ENCODE results near the gene ADARB2.

Gene ADARB2

DNA sequence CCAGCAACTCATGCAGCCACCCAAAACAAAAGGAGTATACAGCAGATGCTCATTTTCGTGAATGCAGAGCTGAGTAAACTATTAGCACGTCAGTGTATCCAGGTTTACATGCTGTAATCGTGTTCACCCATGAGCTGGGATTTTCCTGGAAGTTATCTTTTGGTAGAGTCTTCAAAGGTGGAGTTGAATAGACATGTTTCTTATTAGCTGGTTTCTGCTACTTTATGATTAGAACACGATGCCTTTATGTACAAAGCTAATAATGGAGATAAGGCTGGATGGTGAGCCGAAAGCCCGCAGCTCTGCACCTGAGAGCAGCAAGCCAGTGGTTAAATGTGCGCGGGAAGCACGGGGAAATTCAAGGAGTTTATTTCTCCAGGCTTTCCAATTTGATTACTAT is 123.8 kb downstream of the ADARB2 start:
- TF ChIP-seq, protein P1, sequence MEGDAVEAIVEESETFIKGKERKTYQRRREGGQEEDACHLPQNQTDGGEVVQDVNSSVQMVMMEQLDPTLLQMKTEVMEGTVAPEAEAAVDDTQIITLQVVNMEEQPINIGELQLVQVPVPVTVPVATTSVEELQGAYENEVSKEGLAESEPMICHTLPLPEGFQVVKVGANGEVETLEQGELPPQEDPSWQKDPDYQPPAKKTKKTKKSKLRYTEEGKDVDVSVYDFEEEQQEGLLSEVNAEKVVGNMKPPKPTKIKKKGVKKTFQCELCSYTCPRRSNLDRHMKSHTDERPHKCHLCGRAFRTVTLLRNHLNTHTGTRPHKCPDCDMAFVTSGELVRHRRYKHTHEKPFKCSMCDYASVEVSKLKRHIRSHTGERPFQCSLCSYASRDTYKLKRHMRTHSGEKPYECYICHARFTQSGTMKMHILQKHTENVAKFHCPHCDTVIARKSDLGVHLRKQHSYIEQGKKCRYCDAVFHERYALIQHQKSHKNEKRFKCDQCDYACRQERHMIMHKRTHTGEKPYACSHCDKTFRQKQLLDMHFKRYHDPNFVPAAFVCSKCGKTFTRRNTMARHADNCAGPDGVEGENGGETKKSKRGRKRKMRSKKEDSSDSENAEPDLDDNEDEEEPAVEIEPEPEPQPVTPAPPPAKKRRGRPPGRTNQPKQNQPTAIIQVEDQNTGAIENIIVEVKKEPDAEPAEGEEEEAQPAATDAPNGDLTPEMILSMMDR (IDR thresholded peaks at IDR 0.05; ENCODE audit: poor library complexity, severe bottlenecking): no peak

DNA sequence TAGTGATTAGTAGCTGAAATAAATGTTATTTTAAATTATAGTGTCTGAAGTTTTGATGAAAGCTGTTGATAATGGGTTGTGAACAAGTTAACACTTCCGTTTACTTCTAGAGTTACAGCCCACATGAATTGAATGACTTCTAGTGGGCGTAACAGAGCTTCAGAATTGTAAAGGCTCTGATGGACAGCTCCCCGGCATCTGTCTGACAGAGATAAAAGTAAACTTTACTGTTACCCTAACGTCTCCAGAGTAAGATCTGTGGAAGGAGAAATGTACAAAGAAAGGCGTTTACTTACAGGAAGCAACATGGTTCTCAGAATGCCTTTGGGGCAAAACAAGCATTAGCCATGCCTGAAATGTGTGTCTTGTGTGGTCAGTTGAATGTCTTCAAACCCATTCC is 124.4 kb downstream of the ADARB2 start:
- H3K4me3 ChIP-seq (ENCODE audit: severe bottlenecking): no peak overlapping the region
- H3K9me3 ChIP-seq (ENCODE audit: severe bottlenecking): no peaks in the 10 kb centered on the region
- no peak for ATAC-seq (ENCODE audit: low read depth)
- DNase-seq (ENCODE audit: low spot score): no peak
- H3K27me3 ChIP-seq (ENCODE audit: insufficient read depth, poor library complexity, severe bottlenecking): no peaks in the 10 kb centered on the region
- H3K36me3 ChIP-seq (ENCODE audit: low read depth): no peaks in the 10 kb centered on the region
- H3K4me1 ChIP-seq (ENCODE audit: insufficient read depth, poor library complexity, severe bottlenecking): no peaks in the 10 kb centered on the region
- TF ChIP-seq, protein P1 (IDR thresholded peaks at IDR 0.05; ENCODE audit: poor library complexity, severe bottlenecking): no peak
- H3K27ac ChIP-seq (ENCODE audit: poor library complexity, severe bottlenecking): no peak overlapping the region

More for the DNA sequence above, 123.8 kb downstream of the ADARB2 start:
- H3K9me3 ChIP-seq (ENCODE audit: severe bottlenecking): no peaks in the 10 kb centered on the region
- ATAC-seq (ENCODE audit: low read depth) (no peak), DNase-seq (ENCODE audit: low spot score) (no peak)
- no peak overlapping the region for H3K27ac ChIP-seq (ENCODE audit: poor library complexity, severe bottlenecking)
- H3K4me3 ChIP-seq (ENCODE audit: severe bottlenecking): no peak overlapping the region
- no peaks in the 10 kb centered on the region for H3K36me3 ChIP-seq (ENCODE audit: low read depth)
- H3K27me3 ChIP-seq (ENCODE audit: insufficient read depth, poor library complexity, severe bottlenecking): no peaks in the 10 kb centered on the region
- H3K4me1 ChIP-seq (ENCODE audit: insufficient read depth, poor library complexity, severe bottlenecking): no peaks in the 10 kb centered on the region

DNA sequence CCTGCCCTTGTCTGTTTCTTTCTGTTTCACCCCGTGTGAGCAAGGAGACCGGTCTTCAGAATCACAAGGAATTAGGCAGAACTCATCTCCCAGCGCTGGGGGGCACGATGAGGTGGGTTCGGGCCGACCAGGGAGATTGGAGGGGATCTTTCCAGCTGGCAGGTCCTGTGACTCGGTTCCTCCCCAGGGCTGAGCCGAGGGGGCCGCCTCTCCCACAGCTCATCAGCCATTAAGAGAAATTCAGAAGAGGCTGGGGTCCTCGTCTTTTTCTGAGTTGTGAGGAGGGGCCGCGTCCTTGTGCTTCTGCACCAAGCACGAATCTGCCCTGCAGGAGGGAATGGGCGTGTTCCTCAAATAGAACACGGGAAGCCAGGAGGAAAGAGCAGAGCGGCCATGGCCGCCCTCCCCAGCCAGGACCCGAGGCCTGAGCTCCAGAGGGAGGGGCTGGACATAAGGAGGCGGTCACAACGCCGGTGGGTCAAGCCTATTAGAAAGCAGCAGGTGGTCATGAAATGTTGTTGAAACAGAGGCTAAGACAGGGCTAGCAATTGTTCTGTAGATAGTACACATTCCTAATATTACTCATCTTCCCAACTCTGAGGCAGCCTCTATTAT is 125.3 kb downstream of the ADARB2 start:
- Histone ChIP-seq H3K27me3 (ENCODE audit: insufficient read depth, poor library complexity, severe bottlenecking) (no peaks in the 10 kb centered on the region), H3K4me1 (ENCODE audit: insufficient read depth, poor library complexity, severe bottlenecking) (no peaks in the 10 kb centered on the region), H3K9me3 (ENCODE audit: severe bottlenecking) (no peaks in the 10 kb centered on the region), H3K4me3 (ENCODE audit: severe bottlenecking) (no peak overlapping the region), H3K27ac (ENCODE audit: poor library complexity, severe bottlenecking) (no peak overlapping the region), H3K36me3 (ENCODE audit: low read depth) (no peaks in the 10 kb centered on the region)
- DNase-seq (ENCODE audit: low spot score) (no peak), ATAC-seq (ENCODE audit: low read depth) (no peak)
- TF ChIP-seq, protein P1 (IDR thresholded peaks at IDR 0.05; ENCODE audit: poor library complexity, severe bottlenecking): no peak

DNA sequence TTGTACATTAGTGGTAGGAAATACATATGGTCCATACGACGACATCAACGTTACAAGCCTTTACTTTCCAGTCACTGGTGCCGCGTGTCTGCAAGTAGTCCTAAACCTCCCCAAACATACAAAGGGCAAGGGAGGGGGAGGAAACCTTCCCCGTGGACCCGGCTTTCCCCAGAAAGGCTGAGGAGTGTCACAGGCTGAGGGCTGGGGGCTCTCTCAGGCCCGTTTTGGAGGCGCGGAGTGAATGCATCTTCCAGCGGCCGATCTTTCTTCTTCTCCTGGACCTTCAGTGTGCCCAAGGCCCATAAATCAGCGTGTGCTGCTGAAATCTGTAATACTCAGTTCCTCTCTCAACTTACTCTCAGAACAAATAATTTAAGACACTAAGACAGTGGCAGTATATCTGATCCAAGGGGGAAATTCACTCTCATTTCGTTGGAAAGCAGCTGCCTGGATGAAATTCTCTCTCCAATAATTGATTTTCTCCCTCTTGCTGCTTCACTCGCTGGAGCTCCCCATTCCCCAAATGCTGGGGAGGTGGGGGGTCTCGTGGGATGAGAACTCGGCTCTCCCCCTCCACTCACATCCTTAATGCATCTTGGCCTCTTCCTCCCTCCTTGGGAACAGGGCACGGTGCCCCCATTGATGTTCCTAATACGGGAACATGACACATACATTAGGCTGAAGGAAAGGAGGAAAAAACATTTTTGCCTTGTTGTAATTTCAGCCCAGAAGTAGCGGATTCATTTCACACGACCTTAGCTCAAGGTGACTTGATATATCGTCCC is 126.1 kb downstream of the ADARB2 start:
- H3K27me3 ChIP-seq (ENCODE audit: insufficient read depth, poor library complexity, severe bottlenecking): no peaks in the 10 kb centered on the region
- TF ChIP-seq, protein P1 (IDR thresholded peaks at IDR 0.05; ENCODE audit: poor library complexity, severe bottlenecking): no peak
- no peak overlapping the region for H3K4me3 ChIP-seq (ENCODE audit: severe bottlenecking)
- no peaks in the 10 kb centered on the region for H3K4me1 ChIP-seq (ENCODE audit: insufficient read depth, poor library complexity, severe bottlenecking)
- DNase-seq (ENCODE audit: low spot score): no peak
- no peaks in the 10 kb centered on the region for H3K36me3 ChIP-seq (ENCODE audit: low read depth)
- H3K9me3 ChIP-seq (ENCODE audit: severe bottlenecking): no peaks in the 10 kb centered on the region
- no peak for ATAC-seq (ENCODE audit: low read depth)
- no peak overlapping the region for H3K27ac ChIP-seq (ENCODE audit: poor library complexity, severe bottlenecking)

DNA sequence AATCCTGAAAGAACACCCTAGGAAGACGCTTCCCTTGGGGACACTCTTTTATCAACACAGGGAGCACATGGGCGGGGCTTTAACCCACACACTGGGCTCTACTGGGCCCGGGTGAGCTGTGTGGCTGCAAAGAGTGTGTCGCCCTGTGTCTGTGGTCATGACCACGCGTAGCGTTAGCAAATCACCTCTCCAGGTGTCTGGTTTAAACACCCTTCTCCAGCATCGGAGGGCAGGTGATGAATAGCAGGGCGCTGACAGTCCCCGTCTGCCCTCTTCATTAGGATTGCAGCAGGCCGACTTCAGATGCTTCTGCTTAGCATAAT is 127.7 kb downstream of the ADARB2 start:
- H3K27me3 ChIP-seq (ENCODE audit: insufficient read depth, poor library complexity, severe bottlenecking): no peaks in the 10 kb centered on the region
- no peak overlapping the region for H3K27ac ChIP-seq (ENCODE audit: poor library complexity, severe bottlenecking)
- H3K4me1 ChIP-seq (ENCODE audit: insufficient read depth, poor library complexity, severe bottlenecking): no peaks in the 10 kb centered on the region
- TF ChIP-seq, protein P1 (IDR thresholded peaks at IDR 0.05; ENCODE audit: poor library complexity, severe bottlenecking): no peak
- DNase-seq (ENCODE audit: low spot score) (no peak), ATAC-seq (ENCODE audit: low read depth) (no peak)
- no peaks in the 10 kb centered on the region for H3K9me3 ChIP-seq (ENCODE audit: severe bottlenecking)
- no peaks in the 10 kb centered on the region for H3K36me3 ChIP-seq (ENCODE audit: low read depth)
- no peak overlapping the region for H3K4me3 ChIP-seq (ENCODE audit: severe bottlenecking)

All from RWPE2 (cell line).